NOMO-1 treated with dmso at 0.1 percent for 144 hours (cell line): Measurements from ENCODE around the gene IFT74.

Experiments
- DNase-seq: peaks from one replicate; lab custom pipeline; 2025; ENCODE audit not compliant: unreplicated experiment; lab: John Stamatoyannopoulos, UW

Gene IFT74

DNA sequence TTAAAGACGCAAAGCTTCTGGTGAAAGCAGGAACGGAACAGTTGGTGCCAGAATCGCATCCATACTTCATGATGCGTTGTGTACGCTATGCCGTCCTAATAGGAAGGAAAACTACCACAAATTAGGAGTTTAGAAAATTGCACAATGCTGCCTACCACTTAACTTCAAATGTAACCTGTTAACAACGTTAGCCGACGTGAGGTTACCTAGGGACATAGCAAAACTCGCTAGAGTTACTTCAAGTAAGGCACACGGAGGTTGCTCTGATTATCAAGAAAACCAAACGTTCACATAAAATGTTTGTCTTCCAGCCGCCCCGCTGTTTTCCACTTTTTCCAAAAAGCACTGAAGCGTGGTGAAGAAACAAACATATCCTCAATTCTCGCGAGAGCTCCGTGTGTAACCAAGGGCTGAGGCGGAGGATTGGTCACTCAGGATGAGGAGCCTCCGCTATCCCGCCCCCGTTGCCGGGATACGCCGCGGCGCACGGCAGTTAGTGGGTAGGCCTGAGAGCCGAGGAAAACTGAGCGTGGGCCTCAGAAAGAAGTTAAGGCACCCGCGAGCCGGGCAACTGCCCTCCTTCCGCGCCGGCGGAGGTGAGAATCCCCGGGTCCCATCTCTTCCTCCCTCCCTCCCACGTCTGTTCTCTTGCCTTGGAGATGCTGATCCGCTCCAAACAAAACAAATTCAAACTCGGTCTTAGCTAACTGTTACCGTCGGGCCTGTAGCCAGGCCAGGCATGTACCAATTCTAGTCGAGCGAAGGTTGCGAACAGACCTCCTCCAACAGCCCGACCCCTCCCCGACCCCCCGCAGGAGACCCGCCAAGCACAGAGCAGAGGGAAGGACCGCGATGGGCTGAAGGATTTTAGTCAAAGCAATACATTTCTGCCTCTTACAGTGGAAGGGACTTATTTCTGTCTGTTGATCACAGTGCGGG lies at the start of gene IFT74:
TSS of gene IFT74 (plus strand) at position 492 of the 939 bp plus-strand sequence. CDS start 5,556 bp downstream, outside the sequence.
- DNase-seq: no peak

DNA sequence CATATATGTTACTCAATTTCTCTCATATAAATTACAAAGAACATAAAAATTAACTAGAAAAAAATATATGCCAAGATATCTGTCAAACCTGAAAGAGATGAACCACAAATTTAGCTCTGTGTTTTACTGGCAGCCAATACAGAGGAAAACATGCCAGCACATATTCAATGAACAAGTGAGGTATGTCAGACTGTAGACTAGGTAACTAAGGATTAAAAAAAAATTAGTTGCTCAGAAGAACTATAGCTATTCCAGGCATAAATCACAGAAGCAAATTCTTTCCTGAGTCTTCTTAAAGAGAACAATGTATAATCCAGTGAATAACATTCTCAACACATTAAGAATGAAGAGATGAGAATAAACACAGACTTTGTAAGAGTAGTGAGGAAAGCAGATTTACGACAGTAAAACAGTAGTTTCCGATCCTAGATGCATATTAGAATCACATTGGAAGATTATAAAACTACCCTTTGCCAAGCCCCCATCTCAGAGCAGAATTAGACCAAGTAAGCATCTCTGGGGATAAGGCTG lies 43.0 kb upstream of the IFT74 start:
- DNase-seq: no peak

DNA sequence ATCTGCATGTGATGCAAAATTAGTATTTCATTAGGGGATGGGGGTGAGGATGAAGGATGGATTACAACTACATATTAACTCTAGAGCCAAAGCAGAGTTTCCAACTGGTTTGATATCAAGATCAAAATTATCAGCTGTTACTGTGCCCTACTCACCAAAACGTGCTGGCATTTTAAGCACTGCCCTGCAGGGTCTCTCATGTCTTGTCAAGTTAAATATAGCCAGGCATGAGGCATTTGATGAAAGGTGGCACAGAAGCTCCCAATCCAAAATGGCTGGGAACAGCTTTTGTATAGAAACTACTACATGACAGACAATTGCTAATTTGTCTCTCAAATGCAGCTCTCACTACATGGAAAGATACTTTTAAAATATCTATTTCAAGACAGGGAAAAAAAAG lies 36.5 kb upstream of the IFT74 start:
- DNase-seq: no peak

DNA sequence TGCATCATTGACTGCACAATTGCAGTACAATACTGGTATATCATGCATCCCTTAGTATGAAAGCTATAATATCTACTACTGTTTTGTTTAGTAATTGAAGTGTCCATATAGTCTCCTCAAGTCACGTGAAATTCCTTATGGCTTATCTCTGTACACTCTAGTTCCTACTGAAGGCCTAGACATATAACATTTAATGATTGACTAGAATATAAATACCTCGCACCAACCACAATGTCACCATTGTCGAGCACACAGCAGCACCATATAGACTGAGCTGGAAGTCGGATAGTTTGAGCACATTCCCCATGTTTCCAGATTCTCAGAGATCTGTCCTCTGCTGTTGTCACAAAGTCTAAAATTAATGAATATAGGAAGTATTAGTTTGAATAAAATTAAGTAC lies 30.6 kb upstream of the IFT74 start:
- DNase-seq: no peak

DNA sequence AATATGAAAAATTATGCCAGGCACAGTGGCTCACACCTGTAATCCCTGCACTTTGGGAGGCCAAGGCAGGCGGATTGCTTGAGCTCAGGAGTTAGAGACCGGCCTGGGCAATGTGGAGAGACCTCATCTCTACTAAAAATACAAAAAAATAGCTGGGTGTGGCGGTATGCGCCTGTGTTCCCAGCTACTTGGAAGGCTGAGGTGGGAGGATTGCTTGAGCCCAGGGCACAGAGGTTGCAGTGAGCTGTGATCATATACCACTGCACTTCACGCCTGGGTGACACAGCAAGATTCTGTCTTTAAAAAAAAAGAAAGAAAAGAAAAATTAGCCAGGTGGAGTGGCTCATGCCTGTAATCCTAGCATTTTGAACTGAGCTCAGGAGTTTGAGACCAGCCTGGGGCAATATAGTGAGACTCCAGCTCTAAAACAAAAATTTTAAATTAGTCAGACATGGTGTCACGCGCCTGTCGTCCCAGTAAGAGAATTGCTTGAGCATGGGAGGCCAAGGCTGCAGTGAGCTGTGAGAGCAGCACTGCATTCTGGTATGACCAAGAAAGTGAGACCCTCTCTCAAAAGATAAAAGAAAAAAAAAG lies 27.2 kb upstream of the IFT74 start:
- DNase-seq: no peak

DNA sequence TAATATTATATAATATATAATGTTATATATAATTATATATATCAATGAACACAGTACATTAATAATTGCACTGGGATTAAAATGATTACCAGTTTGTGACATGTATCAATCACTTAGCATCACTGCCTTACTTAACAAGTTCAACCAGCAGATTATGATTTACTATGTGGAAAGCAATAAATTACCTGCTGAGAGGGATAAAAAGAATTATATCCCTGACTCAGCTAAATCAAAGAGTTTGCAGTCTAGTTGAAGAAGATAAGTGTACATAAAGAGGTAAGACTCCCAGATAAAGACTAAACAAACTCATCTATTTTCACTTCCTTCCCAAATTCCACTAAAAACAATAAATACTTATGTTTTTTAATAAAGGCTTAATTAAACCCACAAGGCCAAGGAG lies 20.4 kb upstream of the IFT74 start:
- DNase-seq: no peak

DNA sequence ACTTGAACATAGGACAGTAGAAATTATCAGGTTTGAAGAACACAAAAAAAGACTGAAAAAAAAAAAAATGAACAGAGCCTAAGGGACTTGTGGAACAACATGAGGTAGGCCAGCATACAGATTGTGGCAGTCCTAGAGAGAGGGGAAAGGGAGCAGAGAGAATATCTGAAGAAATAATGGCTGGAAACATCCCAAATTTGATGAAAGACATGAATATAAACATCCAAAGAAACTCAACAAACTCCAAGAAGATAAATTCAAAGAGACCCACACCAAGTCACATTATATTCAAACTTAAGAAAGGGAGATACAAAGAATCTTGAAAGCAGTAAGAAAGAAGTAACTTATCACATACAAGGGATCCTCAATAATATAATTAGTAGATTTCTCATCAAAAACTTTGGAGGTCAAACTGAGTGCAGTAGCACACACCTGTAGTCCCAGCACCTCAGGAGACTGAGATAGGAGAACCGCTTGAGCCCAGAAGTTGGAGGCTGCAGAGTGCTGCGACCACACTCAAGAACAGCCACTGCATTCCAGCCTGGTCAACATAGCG lies 18.3 kb upstream of the IFT74 start:
- DNase-seq: no peak

DNA sequence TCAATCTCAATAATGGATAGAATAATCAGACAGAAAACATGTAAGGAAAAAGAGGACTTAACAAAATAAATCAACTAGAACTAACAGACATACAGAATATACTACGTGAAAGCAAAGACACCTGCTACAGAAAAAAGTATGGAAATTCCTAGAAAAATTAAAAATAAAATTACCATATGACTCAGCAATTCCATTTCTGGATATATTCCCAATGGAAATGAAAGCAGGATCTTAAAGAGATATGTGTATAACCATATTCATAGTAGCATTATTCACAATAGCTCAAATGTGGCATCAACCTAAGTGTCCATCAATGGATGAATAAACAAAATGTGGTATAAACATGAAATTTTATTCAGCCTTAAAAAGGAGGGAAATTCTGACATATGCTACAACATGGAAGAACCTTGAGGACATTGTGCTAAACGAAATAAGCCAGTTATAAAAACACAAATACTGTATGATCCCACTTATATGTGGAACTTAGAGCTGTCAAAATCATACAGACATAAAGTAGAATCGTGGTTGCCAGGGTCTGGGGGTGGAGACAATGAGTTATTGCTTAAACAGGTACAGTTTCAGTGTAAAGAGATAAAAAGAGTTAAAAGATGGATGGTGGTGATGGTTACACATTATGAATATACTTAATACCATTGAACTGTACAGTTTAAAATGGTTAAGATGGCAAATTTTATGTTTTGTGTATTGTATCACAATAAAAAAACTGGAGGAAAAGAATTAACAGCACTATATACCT lies 16.1 kb upstream of the IFT74 start:
- DNase-seq: no peak

DNA sequence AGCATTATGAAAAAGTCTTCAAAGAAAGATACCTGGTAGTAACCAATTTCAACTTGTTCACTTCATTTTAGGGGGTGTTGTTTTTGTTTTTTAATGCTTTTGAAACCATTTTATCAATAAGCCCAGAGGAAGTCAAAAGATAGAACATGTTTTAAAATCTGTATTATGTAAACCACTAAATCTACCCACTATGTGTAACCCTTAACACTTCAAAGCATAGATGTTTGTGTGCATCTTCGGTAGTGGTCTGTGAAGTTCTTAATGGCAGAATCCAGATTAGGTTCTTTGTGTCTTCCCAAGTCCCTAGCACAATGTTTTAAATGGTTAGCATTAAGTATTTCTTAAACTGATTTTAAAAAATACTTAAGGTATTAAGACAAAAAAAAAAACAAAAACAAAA lies 15.4 kb upstream of the IFT74 start:
- no peak for DNase-seq

DNA sequence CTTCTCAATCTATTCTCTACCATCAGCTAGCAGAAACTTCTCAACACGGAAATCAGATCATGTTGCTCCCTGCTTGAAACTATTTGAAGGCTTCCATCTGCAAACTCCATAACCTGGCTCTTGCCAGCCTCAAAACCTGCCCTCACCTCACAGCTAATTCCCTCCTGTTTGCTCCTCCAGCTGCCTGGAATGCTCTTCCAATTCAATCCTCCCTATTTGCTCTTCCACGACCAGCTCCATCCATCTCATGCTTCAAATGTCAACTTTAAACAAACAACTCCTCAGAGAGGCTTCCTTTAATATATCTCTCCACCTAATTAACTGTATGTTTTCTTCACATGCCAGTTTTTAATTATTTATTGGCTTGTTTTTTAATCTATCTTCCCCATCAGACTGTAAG lies 10.6 kb upstream of the IFT74 start:
- DNase-seq: no peak

DNA sequence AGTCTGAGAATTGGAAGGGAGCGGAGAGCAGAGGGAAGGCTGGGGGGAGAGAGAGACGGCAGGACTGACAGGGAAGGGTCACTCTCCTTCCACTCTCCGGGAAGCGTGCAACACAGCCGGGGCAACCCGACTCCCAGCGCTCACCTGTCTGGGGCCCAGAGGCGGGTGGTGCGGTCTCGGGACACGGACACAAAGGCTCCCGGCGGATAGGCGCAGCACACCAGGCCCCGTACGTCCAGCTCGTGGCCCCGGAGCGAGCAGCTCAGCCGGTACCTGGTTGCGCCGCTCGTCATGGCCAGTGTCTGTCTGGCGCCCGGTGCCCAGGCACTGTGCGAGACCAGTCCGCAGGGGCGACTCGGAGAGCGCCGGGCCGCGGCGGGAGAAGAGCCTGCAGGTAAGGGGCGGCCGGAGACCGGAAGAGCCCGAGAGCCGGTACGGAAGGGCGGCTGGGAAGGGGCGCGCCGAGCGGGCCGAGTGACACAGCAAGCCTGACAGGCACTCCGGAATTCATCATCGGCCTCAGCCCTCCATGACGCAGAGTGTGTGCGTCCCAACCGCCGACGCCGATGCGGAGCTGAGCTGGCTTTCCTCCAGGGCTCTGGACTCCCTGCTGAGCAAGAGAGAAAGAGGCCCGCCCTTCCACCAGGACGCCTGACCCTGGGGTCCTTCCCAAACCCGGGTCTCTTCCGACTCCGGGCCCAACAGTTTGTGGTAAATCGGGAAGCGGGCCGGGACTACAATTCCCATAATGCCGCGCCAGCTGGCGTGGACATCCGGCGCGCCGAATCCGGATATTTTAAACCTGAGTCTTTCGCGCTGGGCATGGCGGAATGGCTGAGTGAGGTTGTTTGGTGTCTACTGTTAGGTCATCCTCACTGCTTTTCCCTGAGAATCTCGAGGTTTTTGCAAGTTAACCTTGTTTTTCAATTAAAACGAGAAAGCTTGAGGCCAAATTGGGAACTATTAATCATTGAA lies 9.2 kb upstream of the IFT74 start, which contains the start of gene PLAA:
TSS of gene PLAA (minus strand) at position 490 of the 975 bp plus-strand sequence. CDS start at position 293, 197 bp downstream.
- no peak for DNase-seq

DNA sequence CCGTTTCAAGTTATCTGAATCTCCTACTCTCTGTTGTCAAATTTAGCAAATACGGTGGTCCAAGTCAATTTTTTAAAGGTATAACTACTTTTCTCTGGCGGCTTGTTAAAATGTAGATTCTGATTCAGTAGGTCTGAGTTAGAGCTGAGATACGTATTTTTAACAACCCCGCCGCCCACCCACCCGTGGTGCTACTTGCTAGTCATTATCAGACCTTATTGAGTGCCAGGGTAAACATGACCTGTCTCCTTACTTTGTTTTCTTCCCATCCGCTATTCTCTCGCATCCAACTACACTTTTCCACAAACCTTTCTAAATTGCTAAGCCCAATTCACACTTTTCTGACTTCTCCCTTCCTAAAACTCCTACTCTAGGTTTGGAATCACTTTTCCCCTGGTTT lies 8.5 kb upstream of the IFT74 start:
- DNase-seq: no peak

DNA sequence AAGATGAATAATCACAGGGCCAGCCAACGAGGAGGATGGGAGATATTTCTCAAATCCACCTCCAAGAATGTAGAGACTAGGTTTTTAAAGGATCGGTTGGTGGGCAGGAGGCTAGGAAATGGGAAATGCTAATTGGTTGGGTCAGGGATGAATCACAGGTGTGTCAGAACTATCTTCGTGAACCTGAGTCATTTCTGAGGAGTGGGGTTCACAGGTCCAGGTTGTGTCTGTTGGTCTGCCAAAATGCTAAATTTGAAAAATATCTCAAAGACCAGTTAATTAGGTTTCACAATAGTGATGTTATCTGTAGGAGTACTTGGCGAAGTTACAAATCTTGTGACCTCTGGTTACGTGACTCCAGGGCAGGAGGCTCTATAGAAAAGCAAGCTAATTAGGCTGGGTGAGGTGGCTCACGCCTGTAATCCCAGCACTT lies 6.6 kb upstream of the IFT74 start:
- no peak for DNase-seq

DNA sequence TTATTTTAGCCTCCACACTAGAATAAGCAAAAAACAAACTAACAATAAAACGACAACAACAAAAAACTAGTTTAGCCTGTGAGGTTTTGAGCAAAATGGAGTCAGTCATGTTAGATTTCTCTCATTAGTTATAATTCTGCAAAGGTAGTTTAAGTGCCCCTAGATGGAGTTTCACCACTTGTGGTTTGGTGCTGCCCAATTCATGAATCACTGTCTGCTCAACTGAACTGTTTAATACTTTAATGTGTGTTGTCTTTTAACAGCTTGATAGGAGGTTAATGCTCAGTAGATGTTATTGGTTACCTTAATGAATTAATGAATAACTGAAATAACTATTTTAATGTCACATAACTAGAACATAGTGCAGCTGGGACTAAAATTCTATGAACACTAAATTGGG lies 5.7 kb upstream of the IFT74 start:
- no peak for DNase-seq

DNA sequence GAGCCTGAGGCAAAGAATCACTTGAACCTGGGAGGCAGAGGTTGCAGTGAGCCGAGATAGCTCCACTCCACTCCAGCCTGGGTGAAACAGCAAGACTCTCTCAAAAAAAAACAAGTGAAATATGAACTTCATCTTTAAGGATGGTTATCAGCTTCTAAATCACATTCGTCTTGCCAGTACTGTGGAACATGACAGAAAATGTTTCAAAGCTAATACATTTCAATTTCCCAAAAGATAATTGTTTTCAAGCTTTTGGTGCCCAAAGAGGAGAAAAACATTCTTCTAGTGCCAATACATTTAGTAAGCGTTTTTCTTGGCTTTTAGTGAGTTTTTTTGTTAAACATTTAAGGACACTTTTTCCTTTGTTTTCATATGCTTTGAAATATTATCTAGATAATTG lies 4.4 kb upstream of the IFT74 start:
- DNase-seq: no peak

DNA sequence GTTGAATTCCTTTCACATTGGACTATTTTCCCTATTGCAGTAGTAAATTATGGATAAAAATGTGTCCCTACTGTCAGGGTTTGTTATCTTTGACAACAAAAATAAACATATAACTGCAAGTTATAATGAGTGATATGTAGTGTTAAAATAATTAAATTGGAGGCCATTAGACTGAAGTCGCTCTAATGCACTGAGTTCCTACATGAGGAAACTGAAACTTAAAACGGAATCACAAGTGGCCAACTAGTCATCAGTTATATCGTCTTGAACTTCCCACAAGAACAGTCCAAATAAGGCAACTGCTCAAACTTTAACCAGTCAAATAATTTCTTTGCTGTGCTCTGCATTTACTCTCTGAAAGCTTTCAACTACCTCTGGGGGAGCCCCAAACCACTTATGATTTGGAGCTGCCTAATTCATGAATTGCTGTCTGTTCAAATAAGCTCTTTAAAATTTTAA lies 2.1 kb upstream of the IFT74 start:
- DNase-seq: no peak

DNA sequence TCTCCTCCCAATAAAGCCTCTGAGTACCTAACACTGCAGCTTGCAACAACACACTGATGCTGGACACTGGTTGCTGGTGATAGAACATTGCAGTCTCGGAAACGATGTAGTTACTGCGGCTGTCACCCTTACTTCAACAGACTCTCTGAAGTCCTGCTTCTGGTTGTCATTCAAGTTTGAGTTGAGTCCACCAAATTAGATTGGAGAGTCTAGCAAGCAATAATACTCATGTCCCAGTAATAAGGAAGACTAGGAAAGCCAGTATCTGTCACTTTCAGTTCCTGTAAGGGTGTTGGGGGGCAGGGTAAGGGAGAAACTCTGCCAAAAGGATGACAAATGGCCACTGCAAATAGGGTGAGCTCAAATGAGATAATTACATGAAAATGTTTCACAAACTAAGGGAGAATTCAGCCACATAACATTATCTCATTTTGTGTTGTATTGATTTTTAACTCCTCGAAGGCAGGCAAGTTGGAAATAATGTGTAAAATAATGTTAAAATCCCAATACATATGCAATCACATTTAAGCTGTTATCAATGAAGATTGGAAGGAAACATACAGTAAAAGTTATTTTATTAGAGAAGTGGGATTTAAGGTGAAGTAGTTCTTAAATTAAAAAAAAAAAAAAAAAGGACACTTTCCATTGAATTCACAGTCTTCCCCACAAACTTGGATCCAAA lies 849 bp upstream of the IFT74 start:
- DNase-seq: no peak

DNA sequence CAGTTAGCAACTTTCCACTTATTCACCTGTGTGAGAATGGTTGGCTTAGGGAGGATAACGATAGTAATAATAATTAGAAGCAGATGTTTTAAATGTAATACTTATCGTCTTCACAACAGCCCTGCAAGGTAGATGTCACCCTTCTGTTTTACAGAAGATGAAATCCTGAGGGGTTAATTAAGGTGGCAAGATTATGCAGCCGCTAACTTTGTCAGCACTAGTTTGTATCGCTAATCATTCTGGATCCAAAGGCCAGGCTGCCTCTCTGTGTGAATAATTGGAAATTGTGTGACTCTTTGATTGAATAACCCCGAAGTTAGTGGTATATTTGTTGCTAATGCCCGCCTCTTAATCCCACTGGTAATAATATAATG lies 635 bp downstream of the IFT74 start:
- DNase-seq: no peak

DNA sequence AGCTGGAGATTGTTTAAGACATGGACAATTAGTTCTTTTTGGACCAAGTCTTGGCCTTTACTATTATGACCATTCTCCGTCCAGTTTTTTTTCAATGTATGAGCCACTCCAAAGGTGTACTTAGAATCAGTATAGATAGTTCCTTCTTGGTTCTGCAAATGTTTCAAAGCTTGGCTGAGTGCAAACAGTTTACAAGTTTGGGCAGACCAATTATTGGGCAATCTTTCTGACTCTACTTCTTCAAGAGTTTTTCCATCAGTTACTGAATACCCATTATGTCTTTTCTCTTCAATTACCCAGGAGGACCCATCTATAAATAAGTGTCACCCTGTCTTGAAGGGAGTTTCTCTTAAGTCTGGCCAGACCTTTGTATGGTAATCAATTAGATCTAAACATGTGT lies 15.5 kb downstream of the IFT74 start:
- no peak for DNase-seq
